ENCODE results near the gene GJD3. TPM values are rescaled to one million over a fixed set of nuclear protein-coding genes. Genes with fewer than 3 reads are reported as not detected.

GJD3 gene
- total RNA-seq, 4 donors from 2014 or later, result 2.1 TPM; not detected in 3

DNA sequence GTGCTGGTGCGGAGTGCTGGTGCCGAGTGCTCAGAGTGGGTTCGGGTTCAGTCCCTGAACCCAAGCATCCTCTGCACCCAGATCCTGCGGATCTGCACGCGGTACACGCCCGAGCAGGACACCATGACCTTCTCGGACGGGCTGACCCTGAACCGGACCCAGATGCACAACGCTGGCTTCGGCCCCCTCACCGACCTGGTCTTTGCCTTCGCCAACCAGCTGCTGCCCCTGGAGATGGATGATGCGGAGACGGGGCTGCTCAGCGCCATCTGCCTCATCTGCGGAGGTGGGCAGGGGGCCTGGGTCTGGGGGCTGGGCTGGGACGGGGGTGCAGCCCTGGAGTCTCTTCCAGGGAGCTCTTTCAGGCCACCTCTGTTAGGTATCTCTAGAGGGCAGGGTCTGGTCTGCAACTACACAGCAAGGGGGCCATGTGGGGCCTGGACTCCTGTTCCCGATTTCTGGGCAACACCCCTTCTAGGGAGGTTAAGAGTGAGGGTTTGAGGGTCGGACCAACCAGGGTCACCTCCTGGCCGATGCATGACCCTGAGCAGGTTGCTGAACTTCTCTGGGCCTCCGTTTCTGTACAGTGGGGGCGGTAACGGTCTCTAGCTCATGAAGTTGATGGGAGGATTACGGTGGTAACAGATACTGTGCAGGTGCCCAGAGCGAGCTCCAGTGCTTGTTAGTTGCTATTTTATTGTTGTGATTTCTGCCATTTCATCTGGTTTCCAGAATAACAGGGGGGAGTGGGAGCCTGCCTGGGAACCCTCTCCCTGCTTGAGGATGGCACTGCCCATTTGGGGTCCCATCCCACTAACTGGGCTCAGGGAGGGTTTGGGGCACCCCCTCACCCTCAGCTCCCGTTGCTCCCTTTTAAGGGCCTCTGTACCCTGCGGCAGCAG is 10.1 kb downstream of the GJD3 start:
- Histone ChIP-seq H3K9me3 (no peaks in the 10 kb centered on the region), H3K27ac (no peak overlapping the region), H3K4me3 (no peak overlapping the region), H3K27me3 (no peaks in the 10 kb centered on the region), H3K4me1 (peaks cover 42% of the 10 kb centered on the region), H3K36me3 (peaks cover 64% of the 10 kb centered on the region)
- peak in 1 of 2 donors; percentile 60 for DNase-seq (ENCODE audit: low spot score in 2 of 2)
- TF ChIP-seq EP300 (IDR thresholded peaks at IDR 0.05), result no peak
- TF ChIP-seq POLR2AphosphoS5 (IDR thresholded peaks at IDR 0.05), result no peak
- TF ChIP-seq POLR2A (IDR thresholded peaks at IDR 0.05), result no peak
- no peak for TF ChIP-seq CTCF (IDR thresholded peaks at IDR 0.05)
- 80% methylated on average over 10 of the region's 30 CpGs for WGBS

- H3K27me3 ChIP-seq, result no peaks in the 10 kb centered on the region
- no peak overlapping the region for H3K27ac ChIP-seq
- 82% methylated on average over 9 of the region's 9 CpGs for WGBS
- H3K36me3 ChIP-seq, result peaks cover 67% of the 10 kb centered on the region
- no peak overlapping the region for H3K4me3 ChIP-seq
- no peaks in the 10 kb centered on the region for H3K9me3 ChIP-seq
- H3K4me1 ChIP-seq, result peaks cover 47% of the 10 kb centered on the region
- TF ChIP-seq POLR2A (IDR thresholded peaks at IDR 0.05), result no peak
- TF ChIP-seq CTCF (IDR thresholded peaks at IDR 0.05), result no peak
- TF ChIP-seq POLR2AphosphoS5 (IDR thresholded peaks at IDR 0.05), result no peak
- no peak for TF ChIP-seq EP300 (IDR thresholded peaks at IDR 0.05)
- DNase-seq (ENCODE audit: low spot score in 2 of 2), result no peak
Measured at GRCh38 chr17:40352779-40353394, 11.7 kb downstream of the GJD3 start.

DNA sequence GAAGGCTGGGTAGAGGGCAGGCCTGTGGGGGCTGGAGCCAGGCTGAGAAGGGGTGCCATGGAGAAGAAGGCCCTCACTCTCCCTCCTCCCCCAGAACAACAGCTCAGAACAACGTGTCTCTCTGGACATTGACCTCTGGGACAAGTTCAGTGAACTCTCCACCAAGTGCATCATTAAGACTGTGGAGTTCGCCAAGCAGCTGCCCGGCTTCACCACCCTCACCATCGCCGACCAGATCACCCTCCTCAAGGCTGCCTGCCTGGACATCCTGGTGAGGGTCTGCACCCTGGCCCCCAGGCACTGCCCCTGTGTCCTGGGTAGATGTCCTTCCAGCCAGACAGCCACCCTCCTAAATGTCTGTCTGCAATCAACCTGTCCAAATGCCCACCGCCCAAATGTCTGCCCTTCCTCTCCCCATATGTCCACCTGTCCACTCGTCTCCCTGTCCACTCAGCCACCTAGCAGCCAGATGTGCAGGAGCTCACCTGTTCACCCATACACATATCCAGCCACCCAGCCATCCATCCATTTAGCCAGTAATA is 12.2 kb downstream of the GJD3 start:
- TF ChIP-seq POLR2AphosphoS5 (IDR thresholded peaks at IDR 0.05), result no peak
- no peak for TF ChIP-seq EP300 (IDR thresholded peaks at IDR 0.05)
- TF ChIP-seq CTCF (IDR thresholded peaks at IDR 0.05), result no peak
- TF ChIP-seq POLR2A (IDR thresholded peaks at IDR 0.05), result no peak
- H3K4me1 ChIP-seq, result peaks cover 51% of the 10 kb centered on the region
- H3K9me3 ChIP-seq, result no peaks in the 10 kb centered on the region
- no peak for DNase-seq (ENCODE audit: low spot score in 2 of 2)
- no peaks in the 10 kb centered on the region for H3K27me3 ChIP-seq
- H3K4me3 ChIP-seq, result no peak overlapping the region
- H3K36me3 ChIP-seq, result peaks cover 67% of the 10 kb centered on the region
- no peak overlapping the region for H3K27ac ChIP-seq
- 86% methylated on average over 7 of the region's 7 CpGs for WGBS

- WGBS, result 82% methylated on average over 25 of the region's 27 CpGs
- TF ChIP-seq EP300 (IDR thresholded peaks at IDR 0.05) (no peak), POLR2A (IDR thresholded peaks at IDR 0.05) (no peak), POLR2AphosphoS5 (IDR thresholded peaks at IDR 0.05) (no peak), CTCF (IDR thresholded peaks at IDR 0.05) (no peak)
- no peak overlapping the region for H3K4me3 ChIP-seq
- H3K36me3 ChIP-seq, result peaks cover 64% of the 10 kb centered on the region
- DNase-seq (ENCODE audit: low spot score in 2 of 2), result no peak
- H3K27me3 ChIP-seq, result no peaks in the 10 kb centered on the region
- no peak overlapping the region for H3K27ac ChIP-seq
- no peaks in the 10 kb centered on the region for H3K9me3 ChIP-seq
- H3K4me1 ChIP-seq, result peaks cover 58% of the 10 kb centered on the region
Measured at GRCh38 chr17:40351359-40352236, 12.9 kb downstream of the GJD3 start.

Data from suprapubic skin (tissue), 4 donors.